Neural cell (in vitro differentiated cells): ENCODE results near the gene ACTN1. TPM values are rescaled to one million over a fixed set of nuclear protein-coding genes. Genes with fewer than 3 reads are reported as not detected.

Source experiments
- H2AFZ ChIP-seq: fragments of 200-600, 300-800 bp; sonication (generic), shearing (Covaris generic); 2 replicates; pipeline ENCODE4 v1.6.0; 2014; ENCODE audit warnings: low read depth, mild to moderate bottlenecking, antibody characterized with exemption, low read length, moderate library complexity
- H3F3A ChIP-seq: fragments of 200-600 bp; shearing (Covaris generic); 2 replicates; pipeline ENCODE4 v1.6.1; 2016; ENCODE audit warnings: mild to moderate bottlenecking, moderate library complexity, mixed read lengths, antibody characterized with exemption, low read length; ENCODE audit not compliant: insufficient read depth, poor library complexity, severe bottlenecking
- H3K27ac ChIP-seq: fragments of 200-600, 300-800 bp; sonication (generic), shearing (Covaris generic); 2 replicates; pipeline ENCODE4 v1.5.1; 2014; ENCODE audit warnings: mild to moderate bottlenecking, low read length, moderate library complexity
- H3K27me3 ChIP-seq: fragments of 300-800, 200-600 bp; sonication (generic), shearing (Covaris generic); 2 replicates; pipeline ENCODE4 v1.6.0; 2014; ENCODE audit warnings: mild to moderate bottlenecking, low read depth, low read length, moderate library complexity; ENCODE audit not compliant: insufficient read depth
- H3K36me3 ChIP-seq: fragments of 300-800, 200-600 bp; sonication (generic), shearing (Covaris generic); 2 replicates; pipeline ENCODE4 v1.5.1; 2014; ENCODE audit warnings: mild to moderate bottlenecking, antibody characterized with exemption, low read length, moderate library complexity; ENCODE audit not compliant: insufficient read depth
- H3K4me2 ChIP-seq: fragments of 300-800, 200-600 bp; sonication (generic), shearing (Covaris generic); 2 replicates; pipeline ENCODE4 v1.6.0; 2014; ENCODE audit warnings: mild to moderate bottlenecking, low read length
- H3K4me3 ChIP-seq: fragments of 300-800, 200-600 bp; sonication (generic), shearing (Covaris generic); 2 replicates; pipeline ENCODE4 v1.5.1; 2014; ENCODE audit warnings: mild to moderate bottlenecking, low read length, moderate library complexity
- H3K79me2 ChIP-seq: fragments of 200-600 bp; shearing (Covaris generic); replicated peaks from 2 replicates; pipeline ENCODE4 v1.6.0; 2014; ENCODE audit warnings: mild to moderate bottlenecking, low read length, moderate library complexity; ENCODE audit not compliant: insufficient read depth
- H3K9ac ChIP-seq: fragments of 300-800, 200-600 bp; sonication (generic), shearing (Covaris generic); 2 replicates; pipeline ENCODE4 v1.6.1; 2016; ENCODE audit warnings: mild to moderate bottlenecking, low read length, mixed read lengths
- H3K9me2 ChIP-seq: fragments of 200-600 bp; shearing (Covaris generic); 2 replicates; pipeline ENCODE4 v1.6.1; 2016; ENCODE audit warnings: mild to moderate bottlenecking, low read length, mixed read lengths; ENCODE audit not compliant: insufficient read depth
- H3K9me3 ChIP-seq: fragments of 200-600, 300-800 bp; sonication (generic), shearing (Covaris generic); 2 replicates; pipeline ENCODE4 v1.6.1; 2016; ENCODE audit warnings: mild to moderate bottlenecking, mixed run types, low read length, moderate library complexity, mixed read lengths
- H4K20me1 ChIP-seq: fragments of 200-600 bp; shearing (Covaris generic); 2 replicates; pipeline ENCODE4 v1.6.1; 2016; ENCODE audit warnings: mild to moderate bottlenecking, mixed run types; ENCODE audit not compliant: insufficient read depth
- CTCF ChIP-seq: fragments of 450-650 bp; IDR thresholded peaks from 2 replicates; pipeline ENCODE4 v1.5.1; 2014; ENCODE audit warnings: antibody characterized with exemption, mild to moderate bottlenecking, moderate library complexity; ENCODE audit not compliant: poor library complexity, severe bottlenecking
- EP300 ChIP-seq: fragments of 450-650 bp; conservative IDR thresholded peaks from 2 replicates; pipeline ENCODE4 v1.6.1; 2014; ENCODE audit warnings: antibody characterized with exemption, mild to moderate bottlenecking, moderate library complexity; ENCODE audit not compliant: poor library complexity, severe bottlenecking
- EZH2 ChIP-seq: fragments of 200-600, 300-800 bp; shearing (Covaris generic), sonication (generic); IDR thresholded peaks from 2 replicates; pipeline ENCODE4 v1.6.1; 2014; ENCODE audit warnings: antibody characterized with exemption, low read length, borderline replicate concordance, mild to moderate bottlenecking; ENCODE audit not compliant: insufficient read depth, poor library complexity, severe bottlenecking
- MXI1 ChIP-seq: fragments of 450-650 bp; conservative IDR thresholded peaks from 2 replicates; pipeline ENCODE4 v1.6.1; 2014; ENCODE audit warnings: antibody characterized with exemption, mild to moderate bottlenecking; ENCODE audit not compliant: poor library complexity, severe bottlenecking
- POLR2AphosphoS5 ChIP-seq: IDR thresholded peaks from 2 replicates; pipeline ENCODE4 v1.6.1; 2012
- RAD21 ChIP-seq: fragments of 450-650 bp; conservative IDR thresholded peaks from 2 replicates; pipeline ENCODE4 v1.6.1; 2014; ENCODE audit warnings: antibody characterized with exemption, mild to moderate bottlenecking, moderate library complexity
- REST ChIP-seq: IDR thresholded peaks from 2 replicates; pipeline ENCODE4 v1.6.1; 2012; ENCODE audit warnings: borderline replicate concordance
- SMC3 ChIP-seq: fragments of 450-650 bp; conservative IDR thresholded peaks from 2 replicates; pipeline ENCODE4 v1.6.1; 2014; ENCODE audit warnings: antibody characterized with exemption, mild to moderate bottlenecking, moderate library complexity; ENCODE audit not compliant: poor library complexity
- TAF1 ChIP-seq: IDR thresholded peaks from 2 replicates; pipeline ENCODE4 v1.6.1; 2012; ENCODE audit warnings: low read depth
- polyA plus RNA-seq: library from polyadenylated mRNA; depleted of rRNA; stranded (reverse); fragments of >200 nt; gene quantifications from 2 replicates; pipeline ENCODE4 v1.2.3, GENCODE V29; 2014

The ACTN1 gene
- polyA plus RNA-seq, 1 donor from 2014 or later, result 10.8 TPM

GRCh38 chr14:68842298-68842697 lies 136.8 kb downstream of the ACTN1 start:
- Histone ChIP-seq H3K9me2 (no peaks in the 10 kb centered on the region), H3K9ac (no peak overlapping the region), H3K4me2 (no peak overlapping the region), H2AFZ (no peak overlapping the region), H3F3A (no peaks in the 10 kb centered on the region), H3K9me3 (no peaks in the 10 kb centered on the region), H3K27ac (no peak overlapping the region), H3K4me3 (no peak overlapping the region), H4K20me1 (no peaks in the 10 kb centered on the region), H3K79me2 (no peaks in the 10 kb centered on the region), H3K36me3 (no peaks in the 10 kb centered on the region), H3K27me3 (no peaks in the 10 kb centered on the region)
- no peak for TF ChIP-seq MXI1
- TF ChIP-seq CTCF, result no peak
- TF ChIP-seq TAF1, result no peak

- Histone ChIP-seq H4K20me1 (no peaks in the 10 kb centered on the region), H3F3A (no peaks in the 10 kb centered on the region), H3K4me2 (no peak overlapping the region), H3K9me3 (no peaks in the 10 kb centered on the region), H3K79me2 (no peaks in the 10 kb centered on the region), H3K9ac (no peak overlapping the region), H3K27me3 (no peaks in the 10 kb centered on the region), H3K36me3 (no peaks in the 10 kb centered on the region), H3K4me3 (no peak overlapping the region), H3K9me2 (no peaks in the 10 kb centered on the region), H2AFZ (no peak overlapping the region), H3K27ac (no peak overlapping the region)
- TF ChIP-seq RAD21, result no peak
- TF ChIP-seq REST, result no peak
- no peak for TF ChIP-seq EP300
- no peak for TF ChIP-seq SMC3
- no peak for TF ChIP-seq EZH2
- no peak for TF ChIP-seq POLR2AphosphoS5
- no peak for TF ChIP-seq MXI1
- no peak for TF ChIP-seq CTCF
- TF ChIP-seq TAF1, result no peak
These were observed 137.9 kb downstream of the ACTN1 start for GRCh38 chr14:68841016-68841809.
